ENCODE data around the gene TSPEAR.
"Not testable (repeated sequence)": the region's sequence is repeated elsewhere in the genome, so short reads cannot be mapped to it uniquely, and the experiment has no call there.

Gene TSPEAR

GRCh38 chr21:44580231-44580821 lies 131.0 kb downstream of the TSPEAR start, which contains the start of gene KRTAP10-5:
Gene KRTAP10-5, minus strand, starts transcription at chr21:44580604. Its CDS starts 26 bp downstream, at chr21:44580578.
- not testable (repeated sequence) for DNase-seq

- no peak for DNase-seq
Measured at GRCh38 chr21:44579833-44580144, 131.6 kb downstream of the TSPEAR start.

- no peak for DNase-seq
Measured at GRCh38 chr21:44579056-44579832, 132.1 kb downstream of the TSPEAR start.

GRCh38 chr21:44578371-44579055 lies 132.9 kb downstream of the TSPEAR start:
- DNase-seq = no peak

- DNase-seq = no peak
Measured at GRCh38 chr21:44576025-44576420, 135.3 kb downstream of the TSPEAR start.

- no peak for DNase-seq
Measured at GRCh38 chr21:44575307-44576024, 135.9 kb downstream of the TSPEAR start.

GRCh38 chr21:44574457-44575306 lies 136.7 kb downstream of the TSPEAR start:
- no peak for DNase-seq

GRCh38 chr21:44573630-44574456 lies 137.5 kb downstream of the TSPEAR start, which contains the start of gene KRTAP10-4:
Gene KRTAP10-4, plus strand, starts transcription at chr21:44573729. Its CDS starts 30 bp downstream, at chr21:44573759.
- DNase-seq = not testable (repeated sequence)

GRCh38 chr21:44572959-44573583 lies 138.3 kb downstream of the TSPEAR start:
- DNase-seq = no peak

GRCh38 chr21:44571844-44572782 lies 139.3 kb downstream of the TSPEAR start:
- no peak for DNase-seq

GRCh38 chr21:44571296-44571695 lies 140.1 kb downstream of the TSPEAR start:
- DNase-seq = no peak

- DNase-seq = no peak
Measured at GRCh38 chr21:44569861-44570517, 141.4 kb downstream of the TSPEAR start.

- no peak for DNase-seq
Measured at GRCh38 chr21:44568667-44569556, 142.5 kb downstream of the TSPEAR start.

GRCh38 chr21:44568261-44568660 lies 143.1 kb downstream of the TSPEAR start:
- no peak for DNase-seq

- no peak for DNase-seq
Measured at GRCh38 chr21:44567481-44568171, 143.7 kb downstream of the TSPEAR start.

- no peak for DNase-seq
Measured at GRCh38 chr21:44566403-44566802, 145.0 kb downstream of the TSPEAR start.

GRCh38 chr21:44564886-44565598 lies 146.3 kb downstream of the TSPEAR start:
- no peak for DNase-seq
